Lung (tissue), 12 donors: ENCODE data around the gene MRPL9. TPM values are rescaled to one million over a fixed set of nuclear protein-coding genes. Genes with fewer than 3 reads are reported as not detected.
"Not testable (repeated sequence)": the region's sequence is repeated elsewhere in the genome, so short reads cannot be mapped to it uniquely, and the experiment has no call there.

Experiments used
- ATAC-seq: fragments of 200-7000 bp; cut with Tn5 transposase; one replicate; pipeline ENCODE4 v1.9.1; 2020; ENCODE audit warnings: moderate number of reproducible peaks; ENCODE audit not compliant: insufficient read depth, low FRiP score
- DNase-seq, 3 donors: peaks; one replicate each; pipeline ENCODE4 v3.0.0-alpha.2; 2013 to 2017
- H3K27ac ChIP-seq, 2 donors: one replicate each; pipeline ENCODE4 v1.5.1; 2013; ENCODE audit warnings: mild to moderate bottlenecking in 2 of 2, moderate library complexity in 2 of 2, control low read depth in 1 of 2, inconsistent platforms in 1 of 2, low read depth in 1 of 2, low read length in 1 of 2
- H3K27me3 ChIP-seq, 3 donors: one replicate each; pipeline ENCODE4 v1.5.1; 2013; ENCODE audit warnings: low read length in 2 of 3; ENCODE audit not compliant: control insufficient read depth in 3 of 3, insufficient read depth in 3 of 3
- H3K36me3 ChIP-seq, 4 donors: one replicate each; pipeline ENCODE4 v1.5.1; 2013; ENCODE audit warnings: low read length in 4 of 4, mild to moderate bottlenecking in 1 of 4, moderate library complexity in 1 of 4; ENCODE audit not compliant: control insufficient read depth in 4 of 4, insufficient read depth in 4 of 4
- H3K4me1 ChIP-seq, 5 donors: one replicate each; pipeline ENCODE4 v1.5.1; 2013; ENCODE audit warnings: low read length in 5 of 5, mild to moderate bottlenecking in 2 of 5, moderate library complexity in 1 of 5; ENCODE audit not compliant: control insufficient read depth in 5 of 5, insufficient read depth in 5 of 5
- H3K4me3 ChIP-seq: one replicate; pipeline ENCODE4 v1.5.1; 2013; ENCODE audit warnings: mild to moderate bottlenecking, control low read depth, moderate library complexity
- H3K9ac ChIP-seq, 2 donors: one replicate each; pipeline ENCODE4 v1.5.1; 2013; ENCODE audit warnings: low read length in 2 of 2, control low read depth in 1 of 2; ENCODE audit not compliant: insufficient read depth in 1 of 2
- H3K9me3 ChIP-seq, 4 donors: one replicate each; pipeline ENCODE4 v1.5.1; 2013; ENCODE audit warnings: low read length in 3 of 4, mild to moderate bottlenecking in 1 of 4, moderate library complexity in 1 of 4; ENCODE audit not compliant: control insufficient read depth in 4 of 4, insufficient read depth in 3 of 4
- CTCF ChIP-seq: IDR thresholded peaks from 2 replicates; pipeline ENCODE4 v1.5.1; 2012; ENCODE audit warnings: mild to moderate bottlenecking; ENCODE audit errors: control extremely low read depth, extremely low read depth
- whole genome bisulfite sequencing, 2 donors: extraction: QIAGEN DNeasy Blood & Tissue Kit; methylation state at CpG; one replicate each; pipeline ENCODE4 v1.1.7; 2013; 5-methylcytosine and 5-hydroxymethylcytosine counted together
- polyA plus RNA-seq, 2 donors: library from polyadenylated mRNA; stranded (reverse); fragments of 200-250 nt; gene quantifications; one replicate each; pipeline ENCODE4 v1.2.1, GENCODE V29; 2013
- total RNA-seq, 2 donors: library from RNA; depleted of rRNA in 1 of 2; stranded (reverse); fragments of >200 nt in 1 of 2; gene quantifications; one replicate each; pipeline ENCODE4 v1.2.1, GENCODE V29; 2014 to 2021
- donor health status: control.
- donor health status: control.
- donor health status: Bipolar disorder and iron deficiency.
- donor health status: healthy.
- donor health status: DM: yes; HTN: yes; CAD: no.

MRPL9 gene
- total and polyA plus RNA-seq, 4 donors, result 51.0 to 68.1 (median 55.6) TPM

GRCh38 chr1:151783796-151784195, 20.5 kb upstream of the MRPL9 start:
- 61 to 73% methylated on average over 2 of the region's 2 CpGs for WGBS, 2 donors
- TF ChIP-seq CTCF, result no peak

GRCh38 chr1:151782741-151783140, 19.4 kb upstream of the MRPL9 start:
- Histone ChIP-seq H3K27ac (no peak overlapping the region), H3K4me1 (no peaks in the 10 kb centered on the region), H3K27me3 (peaks cover 0 to 5% (median 2%) of the 10 kb centered on the region in 3 donors), H3K9me3 (no peaks in the 10 kb centered on the region), H3K9ac (no peak overlapping the region), H3K4me3 (no peak overlapping the region), H3K36me3 (peaks cover 0 to 11% (median 2%) of the 10 kb centered on the region in 4 donors)
- ATAC-seq (no peak), DNase-seq (no peak)
- 93 to 95% methylated on average over 3 of the region's 3 CpGs for WGBS, 2 donors
- TF ChIP-seq CTCF, result no peak

More at GRCh38 chr1:151783796-151784195, 20.5 kb upstream of the MRPL9 start:
- Histone ChIP-seq H3K27me3 (peaks cover 0 to 11% (median 2%) of the 10 kb centered on the region in 3 donors), H3K27ac (no peak overlapping the region), H3K9ac (no peak overlapping the region), H3K9me3 (no peaks in the 10 kb centered on the region), H3K4me3 (no peak overlapping the region), H3K36me3 (peaks cover 0 to 5% (median 2%) of the 10 kb centered on the region in 4 donors), H3K4me1 (no peaks in the 10 kb centered on the region)
- no peak for ATAC-seq
- DNase-seq, result no peak

- not testable (repeated sequence) for H3K27me3 ChIP-seq, ATAC-seq
- 86 to 90% methylated on average over 5 of the region's 5 CpGs for WGBS, 2 donors
Measured at GRCh38 chr1:151782026-151782425, 18.7 kb upstream of the MRPL9 start.

GRCh38 chr1:151780736-151781135, 17.4 kb upstream of the MRPL9 start:
- not testable (repeated sequence) for H3K4me1 ChIP-seq, ATAC-seq, H3K9me3 ChIP-seq, H3K27me3 ChIP-seq, DNase-seq, H3K4me3 ChIP-seq, H3K9ac ChIP-seq, H3K27ac ChIP-seq
- 81 to 88% methylated on average over 5 of the region's 5 CpGs for WGBS, 2 donors
- peaks cover 0 to 13% (median 3%) of the 10 kb centered on the region in 4 donors for H3K36me3 ChIP-seq

More at GRCh38 chr1:151782026-151782425, 18.7 kb upstream of the MRPL9 start:
- not testable (repeated sequence) for H3K9ac ChIP-seq, H3K27ac ChIP-seq, H3K4me3 ChIP-seq, H3K4me1 ChIP-seq, DNase-seq, H3K9me3 ChIP-seq
- H3K36me3 ChIP-seq, result peaks cover 0 to 13% (median 2%) of the 10 kb centered on the region in 4 donors

GRCh38 chr1:151779852-151780251, 16.6 kb upstream of the MRPL9 start:
- DNase-seq (no peak), ATAC-seq (no peak)
- TF ChIP-seq CTCF, result no peak
- Histone ChIP-seq H3K9me3 (no peaks in the 10 kb centered on the region), H3K4me3 (no peak overlapping the region), H3K27me3 (no peaks in the 10 kb centered on the region), H3K27ac (no peak overlapping the region), H3K4me1 (no peaks in the 10 kb centered on the region), H3K9ac (no peak overlapping the region), H3K36me3 (peaks cover 0 to 13% (median 4%) of the 10 kb centered on the region in 4 donors)
- 78 to 89% methylated on average over 4 of the region's 4 CpGs for WGBS, 2 donors
